ENCODE measurements around the gene MRPL58. TPM values are rescaled to one million over a fixed set of nuclear protein-coding genes. Genes with fewer than 3 reads are reported as not detected.
"Not testable (repeated sequence)": the region's sequence is repeated elsewhere in the genome, so short reads cannot be mapped to it uniquely, and the experiment has no call there.

MRPL58 gene
- total RNA-seq, 1 donor from 2014 or later, result 25.1 TPM

DNA sequence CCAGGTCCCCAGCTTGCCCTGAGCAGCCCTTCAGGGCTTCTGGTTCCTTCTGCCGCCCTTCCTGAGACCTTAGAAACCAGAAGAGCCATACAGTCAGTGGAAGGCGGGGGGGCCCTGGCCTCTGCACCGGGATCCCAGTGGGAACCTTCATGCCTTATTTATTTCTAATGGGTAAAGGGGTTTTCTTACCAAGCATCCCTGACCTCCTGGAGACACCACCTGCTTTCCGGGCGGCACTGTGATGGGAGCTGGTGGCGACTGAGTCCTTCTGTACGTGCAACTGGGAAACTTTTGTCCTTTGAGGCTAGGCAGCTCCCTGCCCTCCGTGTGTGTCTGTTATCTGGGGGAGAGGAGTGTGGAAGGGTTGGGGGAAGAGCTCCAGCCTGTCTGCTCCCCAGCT lies 7.2 kb upstream of the MRPL58 start:
- H3K4me3 Mint-ChIP-seq (ENCODE audit: unreplicated experiment), result no peak overlapping the region
- no peak overlapping the region for H3K27ac Mint-ChIP-seq (ENCODE audit: unreplicated experiment)
- peaks cover 12% of the 10 kb centered on the region for H3K36me3 Mint-ChIP-seq (ENCODE audit: unreplicated experiment)
- no peaks in the 10 kb centered on the region for H3K4me1 Mint-ChIP-seq (ENCODE audit: unreplicated experiment)
- no peaks in the 10 kb centered on the region for H3K9me3 Mint-ChIP-seq (ENCODE audit: unreplicated experiment)
- no peak for DNase-seq (ENCODE audit: extremely low spot score, unreplicated experiment)
- no peaks in the 10 kb centered on the region for H3K27me3 Mint-ChIP-seq (ENCODE audit: unreplicated experiment)
- TF ChIP-seq, protein P1, sequence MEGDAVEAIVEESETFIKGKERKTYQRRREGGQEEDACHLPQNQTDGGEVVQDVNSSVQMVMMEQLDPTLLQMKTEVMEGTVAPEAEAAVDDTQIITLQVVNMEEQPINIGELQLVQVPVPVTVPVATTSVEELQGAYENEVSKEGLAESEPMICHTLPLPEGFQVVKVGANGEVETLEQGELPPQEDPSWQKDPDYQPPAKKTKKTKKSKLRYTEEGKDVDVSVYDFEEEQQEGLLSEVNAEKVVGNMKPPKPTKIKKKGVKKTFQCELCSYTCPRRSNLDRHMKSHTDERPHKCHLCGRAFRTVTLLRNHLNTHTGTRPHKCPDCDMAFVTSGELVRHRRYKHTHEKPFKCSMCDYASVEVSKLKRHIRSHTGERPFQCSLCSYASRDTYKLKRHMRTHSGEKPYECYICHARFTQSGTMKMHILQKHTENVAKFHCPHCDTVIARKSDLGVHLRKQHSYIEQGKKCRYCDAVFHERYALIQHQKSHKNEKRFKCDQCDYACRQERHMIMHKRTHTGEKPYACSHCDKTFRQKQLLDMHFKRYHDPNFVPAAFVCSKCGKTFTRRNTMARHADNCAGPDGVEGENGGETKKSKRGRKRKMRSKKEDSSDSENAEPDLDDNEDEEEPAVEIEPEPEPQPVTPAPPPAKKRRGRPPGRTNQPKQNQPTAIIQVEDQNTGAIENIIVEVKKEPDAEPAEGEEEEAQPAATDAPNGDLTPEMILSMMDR (IDR thresholded peaks at IDR 0.05), result no peak

DNA sequence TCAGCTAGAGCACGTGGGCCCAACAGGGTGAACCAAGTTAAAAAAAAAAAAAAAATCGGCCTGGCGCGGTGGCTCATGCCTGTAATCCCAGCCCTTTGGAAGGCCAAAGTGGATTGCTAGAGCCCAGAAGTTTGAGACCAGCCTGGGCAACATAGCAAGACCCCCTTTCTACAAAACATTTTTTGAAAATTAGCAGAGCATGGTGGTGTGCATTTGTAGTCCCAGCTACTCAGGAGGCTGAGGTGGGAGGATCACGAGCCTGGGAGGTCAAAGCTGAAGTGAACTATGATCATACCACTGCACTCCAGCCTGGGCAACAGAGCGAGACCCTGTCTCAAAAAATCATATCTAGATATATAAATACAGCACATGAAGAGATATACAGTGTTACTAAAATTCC lies 6.4 kb upstream of the MRPL58 start:
- not testable (repeated sequence) for H3K4me3 Mint-ChIP-seq (ENCODE audit: unreplicated experiment); H3K27me3 Mint-ChIP-seq (ENCODE audit: unreplicated experiment); H3K4me1 Mint-ChIP-seq (ENCODE audit: unreplicated experiment); DNase-seq (ENCODE audit: extremely low spot score, unreplicated experiment); H3K9me3 Mint-ChIP-seq (ENCODE audit: unreplicated experiment); H3K27ac Mint-ChIP-seq (ENCODE audit: unreplicated experiment)
- H3K36me3 Mint-ChIP-seq (ENCODE audit: unreplicated experiment), result peaks cover 12% of the 10 kb centered on the region

DNA sequence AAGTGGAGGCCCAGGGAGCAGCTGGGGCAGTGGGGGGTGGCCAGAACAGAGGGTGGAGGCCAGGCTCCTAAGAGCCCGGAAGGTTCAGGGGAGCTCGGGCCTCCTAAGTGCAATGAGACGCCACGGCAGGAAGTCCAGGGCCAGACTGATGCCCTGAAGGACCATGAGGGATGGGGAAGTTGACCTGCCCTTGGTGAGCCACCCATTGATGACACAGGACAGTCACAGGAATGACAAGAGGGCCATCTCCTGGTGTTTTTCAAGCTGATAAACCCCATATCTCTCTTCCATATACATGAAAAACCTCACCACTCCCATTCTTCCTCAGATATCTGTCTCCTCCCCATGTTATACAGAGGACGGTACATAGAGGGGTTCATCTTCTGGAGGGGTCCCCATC lies 5.8 kb upstream of the MRPL58 start:
- DNase-seq (ENCODE audit: extremely low spot score, unreplicated experiment), result no peak
- TF ChIP-seq, protein P1 (IDR thresholded peaks at IDR 0.05), result no peak
- peaks cover 12% of the 10 kb centered on the region for H3K36me3 Mint-ChIP-seq (ENCODE audit: unreplicated experiment)
- H3K4me3 Mint-ChIP-seq (ENCODE audit: unreplicated experiment), result no peak overlapping the region
- H3K27me3 Mint-ChIP-seq (ENCODE audit: unreplicated experiment), result no peaks in the 10 kb centered on the region
- no peaks in the 10 kb centered on the region for H3K9me3 Mint-ChIP-seq (ENCODE audit: unreplicated experiment)
- H3K27ac Mint-ChIP-seq (ENCODE audit: unreplicated experiment), result no peak overlapping the region
- H3K4me1 Mint-ChIP-seq (ENCODE audit: unreplicated experiment), result peaks cover 7% of the 10 kb centered on the region

DNA sequence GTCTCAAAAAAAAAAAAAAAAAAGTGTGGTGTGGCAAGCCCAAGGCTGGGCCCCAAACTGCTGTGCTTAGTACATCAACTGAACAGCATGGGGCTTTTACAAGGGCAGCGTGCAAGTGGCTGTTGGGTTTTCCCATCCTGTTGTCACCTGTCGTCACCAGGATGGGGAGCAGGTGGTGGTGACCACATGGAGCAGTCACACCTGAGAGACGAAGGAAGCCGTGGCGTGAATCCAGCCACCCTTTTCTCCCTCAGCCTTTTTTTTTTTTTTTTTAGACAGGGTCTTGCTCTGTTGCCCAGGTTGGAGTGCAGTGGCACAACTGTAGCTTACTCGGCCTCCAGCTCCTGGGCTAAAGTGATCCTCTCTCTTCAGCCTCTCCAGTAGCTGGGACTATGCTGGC lies 4.1 kb upstream of the MRPL58 start:
- TF ChIP-seq, protein P1 (IDR thresholded peaks at IDR 0.05), result no peak
- Mint-ChIP-seq H3K36me3 (ENCODE audit: unreplicated experiment) (peaks cover 8% of the 10 kb centered on the region), H3K9me3 (ENCODE audit: unreplicated experiment) (no peaks in the 10 kb centered on the region), H3K4me1 (ENCODE audit: unreplicated experiment) (peaks cover 19% of the 10 kb centered on the region), H3K4me3 (ENCODE audit: unreplicated experiment) (no peak overlapping the region), H3K27me3 (ENCODE audit: unreplicated experiment) (no peaks in the 10 kb centered on the region), H3K27ac (ENCODE audit: unreplicated experiment) (no peak overlapping the region)
- DNase-seq (ENCODE audit: extremely low spot score, unreplicated experiment), result no peak

DNA sequence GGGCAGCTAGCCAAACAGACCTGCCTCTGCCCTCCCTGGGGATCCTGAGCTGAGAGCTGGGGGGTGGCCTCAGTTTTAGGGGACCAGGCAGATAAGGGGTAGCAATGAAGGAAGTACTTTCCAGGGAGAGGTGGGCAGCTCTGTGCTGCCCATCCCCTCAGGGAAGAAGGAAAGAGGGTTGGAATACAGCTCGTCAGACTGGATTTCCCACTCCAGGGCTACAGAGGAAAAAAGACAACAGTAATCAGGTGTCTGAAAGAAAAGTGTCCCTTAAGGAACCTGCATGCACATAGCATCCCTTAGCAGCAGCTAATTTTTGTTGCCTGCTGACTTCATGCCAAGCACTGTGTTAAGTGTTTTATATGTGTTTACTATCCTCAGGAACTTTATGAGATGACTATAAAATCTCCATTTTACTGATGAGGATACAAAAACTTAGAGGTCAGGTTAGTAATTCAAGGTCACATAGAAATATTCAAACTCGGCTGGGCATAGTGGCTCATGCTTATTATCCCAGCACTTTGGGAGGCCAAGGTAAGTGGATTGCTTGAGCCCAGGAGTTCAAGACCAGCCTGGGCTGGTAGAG lies 3.2 kb upstream of the MRPL58 start:
- no peak for DNase-seq (ENCODE audit: extremely low spot score, unreplicated experiment)
- H3K9me3 Mint-ChIP-seq (ENCODE audit: unreplicated experiment), result no peaks in the 10 kb centered on the region
- TF ChIP-seq, protein P1 (IDR thresholded peaks at IDR 0.05), result no peak
- H3K27ac Mint-ChIP-seq (ENCODE audit: unreplicated experiment), result no peak overlapping the region
- no peaks in the 10 kb centered on the region for H3K27me3 Mint-ChIP-seq (ENCODE audit: unreplicated experiment)
- no peak overlapping the region for H3K4me3 Mint-ChIP-seq (ENCODE audit: unreplicated experiment)
- peaks cover 8% of the 10 kb centered on the region for H3K36me3 Mint-ChIP-seq (ENCODE audit: unreplicated experiment)
- H3K4me1 Mint-ChIP-seq (ENCODE audit: unreplicated experiment), result peaks cover 25% of the 10 kb centered on the region
